Left hindlimb (tissue), 1 donor: Measurements from ENCODE around the gene TLX1.
"Not testable (repeated sequence)": the region's sequence is repeated elsewhere in the genome, so short reads cannot be mapped to it uniquely, and the experiment has no call there.

ENCODE experiments used
- DNase-seq: peaks from one replicate; pipeline ENCODE4 v3.0.0-alpha.2; 2018

TLX1 gene

GRCh38 chr10:101154506-101154905 is 23.4 kb downstream of the TLX1 start:
- not testable (repeated sequence) for DNase-seq

DNA sequence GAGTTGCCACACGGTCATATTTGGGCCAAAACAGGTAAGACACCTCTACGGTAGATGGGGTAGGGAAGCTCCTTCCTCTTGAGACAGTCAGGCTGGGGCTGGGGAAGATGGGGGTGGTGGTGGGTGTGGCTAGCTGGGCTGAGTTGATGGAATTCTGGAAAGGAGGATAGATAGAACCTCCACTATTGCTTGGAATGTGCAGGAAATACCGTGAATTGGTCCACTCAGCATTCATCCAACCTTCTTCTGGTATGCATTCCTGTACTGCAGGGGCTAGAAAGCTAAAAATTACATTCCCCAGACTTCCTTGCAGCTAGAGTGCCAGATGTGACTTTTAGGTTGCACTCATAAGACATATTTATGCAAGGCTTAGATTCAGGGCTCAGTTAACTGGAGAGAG is 24.8 kb downstream of the TLX1 start:
- no peak for DNase-seq

- no peak for DNase-seq
These were observed 26.8 kb downstream of the TLX1 start for GRCh38 chr10:101157756-101158458.

- no peak for DNase-seq
These were observed 27.5 kb downstream of the TLX1 start for GRCh38 chr10:101158459-101159058.

- DNase-seq: peak; percentile 68
These were observed 30.6 kb downstream of the TLX1 start for GRCh38 chr10:101161494-101162299.

DNA sequence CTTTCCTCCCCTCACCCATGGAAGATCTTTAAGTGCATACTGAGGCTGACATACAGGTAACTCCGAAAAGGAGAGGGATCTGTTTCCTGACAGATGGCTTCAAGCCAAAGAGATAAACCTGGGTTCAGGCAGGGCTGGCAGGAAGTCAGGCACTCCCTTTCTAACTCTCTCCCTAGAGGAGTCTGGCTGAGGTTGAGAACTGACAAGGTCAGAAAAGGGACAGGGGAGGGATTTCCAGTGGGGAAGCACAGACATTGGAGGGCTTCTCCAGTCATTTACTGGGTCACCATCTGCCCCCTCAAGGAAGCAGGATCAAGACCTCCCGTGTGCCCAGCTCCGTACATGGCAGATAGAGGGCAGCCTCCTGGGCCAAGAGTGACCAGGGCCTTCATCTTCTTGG is 31.6 kb downstream of the TLX1 start:
- no peak for DNase-seq

GRCh38 chr10:101164020-101164419 is 32.9 kb downstream of the TLX1 start:
- no peak for DNase-seq

DNA sequence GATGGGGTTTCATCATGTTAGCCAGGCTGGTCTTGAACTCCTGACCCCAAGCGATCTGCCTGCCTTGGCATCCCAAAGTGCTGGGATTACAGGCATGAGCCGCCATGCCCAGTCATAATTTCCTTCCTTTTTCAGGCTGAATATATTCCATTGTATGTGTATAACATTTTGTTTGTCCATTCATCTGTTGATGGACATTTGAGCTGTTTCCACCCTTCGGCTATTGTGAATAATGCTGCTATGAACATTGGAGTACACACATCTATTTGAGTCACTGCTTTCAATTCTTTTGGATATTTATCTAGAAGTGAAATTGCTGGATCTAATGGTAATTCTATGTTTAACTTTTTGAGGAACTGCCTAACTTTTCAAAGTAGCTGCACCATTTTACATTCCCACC is 34.6 kb downstream of the TLX1 start:
- DNase-seq: no peak

- no peak for DNase-seq
These were observed 35.3 kb downstream of the TLX1 start for GRCh38 chr10:101166430-101166829.

GRCh38 chr10:101172741-101173140 is 41.6 kb downstream of the TLX1 start:
- DNase-seq: no peak

DNA sequence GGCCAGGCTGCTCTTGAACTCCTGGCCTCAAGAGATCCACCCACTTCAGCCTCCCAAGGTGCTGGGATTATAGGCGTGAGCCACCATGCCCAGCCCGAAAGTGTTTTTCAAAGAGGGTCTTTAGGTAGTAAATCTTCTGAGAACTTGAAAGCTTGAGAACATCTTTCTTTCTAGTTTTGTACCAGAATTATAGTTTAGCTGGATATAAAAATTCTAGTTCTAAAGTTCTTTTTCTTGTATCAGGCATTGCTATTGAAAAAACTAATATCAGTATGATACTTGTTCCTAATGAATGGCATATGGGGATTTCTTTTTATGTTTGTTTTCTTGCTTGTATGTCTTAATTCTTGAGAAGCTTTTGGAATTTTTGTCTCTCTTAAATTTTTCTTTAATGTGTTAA is 43.2 kb downstream of the TLX1 start:
- DNase-seq: no peak

GRCh38 chr10:101176577-101176976 is 45.5 kb downstream of the TLX1 start:
- DNase-seq: no peak

GRCh38 chr10:101182936-101183335 is 51.8 kb downstream of the TLX1 start:
- no peak for DNase-seq

- DNase-seq: no peak
These were observed 52.5 kb downstream of the TLX1 start for GRCh38 chr10:101183458-101184183.
